NCI-H2196 treated with DMSO at 0.1 percent for 48 hours (cell line): ENCODE measurements around the gene SFMBT1.
"Not testable (repeated sequence)": the region's sequence is repeated elsewhere in the genome, so short reads cannot be mapped to it uniquely, and the experiment has no call there.

ENCODE experiments used
- DNase-seq: peaks from one replicate; lab custom pipeline; 2025; ENCODE audit not compliant: unreplicated experiment; lab: John Stamatoyannopoulos, UW

SFMBT1 gene

GRCh38 chr3:53038679-53039375 is 7.0 kb downstream of the SFMBT1 start:
- no peak for DNase-seq

GRCh38 chr3:53035825-53036619 is 9.9 kb downstream of the SFMBT1 start:
- no peak for DNase-seq

- DNase-seq: not testable (repeated sequence)
Measured at GRCh38 chr3:53035018-53035417, 10.9 kb downstream of the SFMBT1 start.

GRCh38 chr3:53034411-53034810 is 11.5 kb downstream of the SFMBT1 start:
- not testable (repeated sequence) for DNase-seq

GRCh38 chr3:53032609-53033008 is 13.3 kb downstream of the SFMBT1 start:
- DNase-seq: no peak

- no peak for DNase-seq
Measured at GRCh38 chr3:53030619-53031449, 15.0 kb downstream of the SFMBT1 start.

GRCh38 chr3:53028641-53029040 is 17.2 kb downstream of the SFMBT1 start:
- DNase-seq: no peak

GRCh38 chr3:53027254-53027844 is 18.5 kb downstream of the SFMBT1 start:
- DNase-seq: no peak

GRCh38 chr3:53026382-53027162 is 19.3 kb downstream of the SFMBT1 start:
- no peak for DNase-seq

GRCh38 chr3:53024315-53024714 is 21.6 kb downstream of the SFMBT1 start:
- DNase-seq: no peak

GRCh38 chr3:53023072-53023823 is 22.6 kb downstream of the SFMBT1 start:
- DNase-seq: no peak

- DNase-seq: no peak
Measured at GRCh38 chr3:53022647-53023046, 23.2 kb downstream of the SFMBT1 start.

GRCh38 chr3:53016236-53016635 is 29.6 kb downstream of the SFMBT1 start:
- no peak for DNase-seq

- no peak for DNase-seq
Measured at GRCh38 chr3:53011324-53011723, 34.5 kb downstream of the SFMBT1 start.

- no peak for DNase-seq
Measured at GRCh38 chr3:53009826-53010539, 35.9 kb downstream of the SFMBT1 start.

- DNase-seq: no peak
Measured at GRCh38 chr3:53008932-53009331, 36.9 kb downstream of the SFMBT1 start.

- no peak for DNase-seq
Measured at GRCh38 chr3:53005854-53006513, 39.9 kb downstream of the SFMBT1 start.

- DNase-seq: no peak
Measured at GRCh38 chr3:53005338-53005737, 40.5 kb downstream of the SFMBT1 start.

- no peak for DNase-seq
Measured at GRCh38 chr3:53003320-53003719, 42.6 kb downstream of the SFMBT1 start.
